T-helper 2 cell treated with Interferon-gamma antibody and Interleukin-4, amounts not matched to agents 5 μg/mL and 100 μg/mL, for 36 hours (primary cell): ENCODE results near the gene TMEM190.

Experiments
- DNase-seq: peaks from one replicate; pipeline ENCODE4 v3.0.0; 2021; ENCODE audit warnings: low spot score
- H3K27ac Mint-ChIP-seq: one replicate; pipeline ENCODE4 v1.8.0; 2021; ENCODE audit warnings: mild to moderate bottlenecking, mixed read lengths
- H3K27me3 Mint-ChIP-seq: one replicate; pipeline ENCODE4 v1.8.0; 2021; ENCODE audit warnings: low read depth, mixed read lengths
- H3K36me3 Mint-ChIP-seq: one replicate; pipeline ENCODE4 v1.8.0; 2021; ENCODE audit warnings: low read depth, mixed read lengths
- H3K4me1 Mint-ChIP-seq: one replicate; pipeline ENCODE4 v1.8.0; 2021; ENCODE audit warnings: low read depth, mixed read lengths
- H3K4me3 Mint-ChIP-seq: one replicate; pipeline ENCODE4 v1.8.0; 2022; ENCODE audit warnings: mild to moderate bottlenecking, moderate library complexity, mixed read lengths
- H3K9me3 Mint-ChIP-seq: one replicate; pipeline ENCODE4 v1.8.0; 2021; ENCODE audit warnings: mixed read lengths

The TMEM190 gene

GRCh38 chr19:55424518-55424917 is 47.9 kb downstream of the TMEM190 start:
- H3K4me1 Mint-ChIP-seq: peaks cover 8% of the 10 kb centered on the region
- no peaks in the 10 kb centered on the region for H3K9me3 Mint-ChIP-seq
- no peak for DNase-seq
- H3K36me3 Mint-ChIP-seq: no peaks in the 10 kb centered on the region
- H3K4me3 Mint-ChIP-seq: no peak overlapping the region
- H3K27ac Mint-ChIP-seq: no peak overlapping the region
- H3K27me3 Mint-ChIP-seq: peaks cover 21% of the 10 kb centered on the region

- no peaks in the 10 kb centered on the region for H3K9me3 Mint-ChIP-seq
- peaks cover 6% of the 10 kb centered on the region for H3K4me1 Mint-ChIP-seq
- H3K27me3 Mint-ChIP-seq: peaks cover 17% of the 10 kb centered on the region
- H3K4me3 Mint-ChIP-seq: no peak overlapping the region
- no peak overlapping the region for H3K27ac Mint-ChIP-seq
- no peak for DNase-seq
- no peaks in the 10 kb centered on the region for H3K36me3 Mint-ChIP-seq
Measured at GRCh38 chr19:55426042-55426441, 49.4 kb downstream of the TMEM190 start.
